IPS-20b (cell line): ENCODE results near the gene SAMD8.
"Not testable (repeated sequence)": the region's sequence is repeated elsewhere in the genome, so short reads cannot be mapped to it uniquely, and the experiment has no call there.

Source experiments
- H3K27ac ChIP-seq: one replicate; pipeline ENCODE4 v1.5.1; 2013; ENCODE audit warnings: low read length
- H3K27me3 ChIP-seq: 2 replicates; pipeline ENCODE4 v1.6.1; 2013; ENCODE audit warnings: mild to moderate bottlenecking, low read length, inconsistent platforms; ENCODE audit not compliant: insufficient read depth
- H3K36me3 ChIP-seq: 2 replicates; pipeline ENCODE4 v1.6.1; 2013; ENCODE audit warnings: low read depth, mild to moderate bottlenecking, inconsistent platforms, low read length, moderate library complexity; ENCODE audit not compliant: insufficient read depth
- H3K4me1 ChIP-seq: 2 replicates; pipeline ENCODE4 v1.6.1; 2013; ENCODE audit warnings: mild to moderate bottlenecking, control low read depth, inconsistent platforms, low read length, moderate library complexity; ENCODE audit not compliant: insufficient read depth
- H3K4me3 ChIP-seq: 2 replicates; pipeline ENCODE4 v1.5.1; 2013; ENCODE audit warnings: mild to moderate bottlenecking, low read length, inconsistent platforms
- H3K9ac ChIP-seq: 2 replicates; pipeline ENCODE4 v1.6.1; 2013; ENCODE audit warnings: low read depth, mild to moderate bottlenecking, inconsistent platforms, low read length, moderate library complexity
- H3K9me3 ChIP-seq: 2 replicates; pipeline ENCODE4 v1.6.1; 2013; ENCODE audit warnings: mild to moderate bottlenecking, low read depth, low read length, inconsistent platforms; ENCODE audit not compliant: insufficient read depth

Gene SAMD8

GRCh38 chr10:75110006-75110632 lies 1.3 kb upstream of the SAMD8 start:
- Histone ChIP-seq H3K27me3 (no peaks in the 10 kb centered on the region), H3K4me3 (peak overlapping the region; percentile 92; the same call in 1 of the 2 replicates), H3K9ac (peak overlapping the region; percentile 94; the same call in 1 of the 2 replicates), H3K27ac (no peak overlapping the region), H3K36me3 (no peaks in the 10 kb centered on the region), H3K9me3 (no peaks in the 10 kb centered on the region), H3K4me1 (peaks cover 10% of the 10 kb centered on the region; the same call in 1 of the 2 replicates)

- peaks cover 4% of the 10 kb centered on the region; the same call in 1 of the 2 replicates for H3K4me1 ChIP-seq
- peak overlapping the region; percentile 94 for H3K9ac ChIP-seq
- H3K27ac ChIP-seq: peak overlapping the region; percentile 76
- H3K4me3 ChIP-seq: peak overlapping the region; percentile 92
- H3K36me3 ChIP-seq: no peaks in the 10 kb centered on the region
- no peaks in the 10 kb centered on the region for H3K9me3 ChIP-seq
- H3K27me3 ChIP-seq: no peaks in the 10 kb centered on the region
Measured at GRCh38 chr10:75111907-75112679, 637 bp downstream of the SAMD8 start.

- Histone ChIP-seq H3K9me3 (no peaks in the 10 kb centered on the region), H3K27me3 (no peaks in the 10 kb centered on the region), H3K27ac (no peak overlapping the region), H3K9ac (no peak overlapping the region), H3K4me3 (no peak overlapping the region), H3K36me3 (no peaks in the 10 kb centered on the region), H3K4me1 (no peaks in the 10 kb centered on the region)
Measured at GRCh38 chr10:75115137-75115536, 3.7 kb downstream of the SAMD8 start.

DNA sequence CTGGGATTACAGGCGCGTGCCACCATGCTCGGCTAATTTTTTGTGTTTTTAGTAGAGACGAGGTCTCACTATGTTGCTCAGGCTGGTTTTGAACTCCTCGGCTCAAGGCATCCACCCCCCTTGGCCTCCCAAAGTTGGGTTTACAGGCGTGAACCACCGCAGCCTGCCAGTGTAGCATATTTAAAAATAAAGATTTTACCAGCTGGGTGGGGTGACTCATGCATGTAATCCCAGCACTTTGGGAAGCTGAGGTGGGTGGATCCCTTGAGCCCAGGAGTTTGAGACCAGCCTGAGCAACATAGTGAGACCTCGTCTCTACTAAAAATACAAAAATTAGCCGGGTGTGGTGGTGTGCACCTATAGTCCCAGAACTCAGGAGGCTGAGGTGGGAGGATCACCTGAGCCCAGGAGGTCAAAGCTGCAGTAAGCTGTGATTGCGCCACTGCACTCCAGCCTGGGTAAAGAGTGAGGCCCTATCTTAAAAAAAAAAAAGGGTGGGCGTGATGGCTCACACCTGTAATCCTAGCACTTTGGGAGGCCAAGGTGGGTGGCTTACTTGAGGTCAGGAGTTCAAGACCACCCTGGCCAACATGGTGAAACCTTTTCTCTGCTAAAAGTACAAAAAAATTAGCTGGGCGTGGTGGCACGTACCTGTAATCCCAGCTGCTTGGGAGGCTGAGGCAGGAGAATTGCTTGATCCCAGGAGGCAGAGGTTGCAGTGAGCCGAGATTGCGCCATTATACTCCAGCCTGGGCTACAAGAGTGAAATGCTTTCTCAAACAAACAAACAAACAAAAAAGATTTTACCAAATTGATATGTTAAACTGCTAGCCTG lies 5.7 kb downstream of the SAMD8 start:
- not testable (repeated sequence) for H3K27me3 ChIP-seq, H3K9me3 ChIP-seq, H3K4me3 ChIP-seq, H3K9ac ChIP-seq, H3K27ac ChIP-seq, H3K36me3 ChIP-seq, H3K4me1 ChIP-seq

GRCh38 chr10:75117995-75118394 lies 6.5 kb downstream of the SAMD8 start:
- Histone ChIP-seq H3K4me1 (0 out of 2 replicates have a peak, but pooled peaks cover 2% of the 10 kb centered on the region), H3K36me3 (no peaks in the 10 kb centered on the region), H3K9ac (no peak overlapping the region), H3K4me3 (no peak overlapping the region), H3K27me3 (no peaks in the 10 kb centered on the region), H3K27ac (no peak overlapping the region), H3K9me3 (no peaks in the 10 kb centered on the region)

DNA sequence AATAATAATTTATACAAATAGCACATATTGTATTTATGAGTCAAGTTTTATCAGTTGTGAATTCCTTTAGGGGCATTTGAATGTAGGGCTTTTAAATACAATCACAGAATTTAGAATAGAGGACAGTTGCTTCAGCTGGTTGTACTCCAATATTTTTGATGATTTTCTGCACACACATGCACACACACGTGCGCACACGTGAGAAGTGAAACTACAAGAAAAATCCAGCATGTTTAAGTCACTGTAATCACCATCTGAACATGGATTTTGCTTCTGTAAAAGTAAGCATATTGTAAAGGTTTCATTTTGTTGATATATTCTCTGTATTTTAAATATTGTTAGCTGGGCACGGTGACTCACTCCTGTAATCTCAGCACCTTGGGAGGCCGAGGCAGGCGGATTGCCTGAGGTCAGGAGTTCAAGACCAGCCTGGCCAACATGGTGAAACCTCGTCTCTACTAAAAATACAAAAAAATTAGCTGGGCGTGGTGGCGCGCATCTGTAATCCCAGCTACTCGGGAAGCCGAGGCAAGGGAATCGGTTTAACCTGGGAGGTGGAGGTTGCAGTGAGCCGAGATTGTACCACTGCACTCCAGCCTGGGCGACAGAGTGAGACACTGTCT lies 8.1 kb downstream of the SAMD8 start:
- H3K4me3 ChIP-seq, H3K27me3 ChIP-seq, H3K36me3 ChIP-seq, H3K9ac ChIP-seq, H3K9me3 ChIP-seq, H3K27ac ChIP-seq, H3K4me1 ChIP-seq: not testable (repeated sequence)

GRCh38 chr10:75121322-75121721 lies 9.9 kb downstream of the SAMD8 start:
- H3K4me1 ChIP-seq: 0 out of 2 replicates have a peak, but pooled peaks cover 2% of the 10 kb centered on the region
- H3K9ac ChIP-seq: no peak overlapping the region
- peaks cover 5% of the 10 kb centered on the region; the same call in 1 of the 2 replicates for H3K36me3 ChIP-seq
- H3K4me3 ChIP-seq: no peak overlapping the region
- H3K9me3 ChIP-seq: no peaks in the 10 kb centered on the region
- H3K27ac ChIP-seq: no peak overlapping the region
- no peaks in the 10 kb centered on the region for H3K27me3 ChIP-seq

DNA sequence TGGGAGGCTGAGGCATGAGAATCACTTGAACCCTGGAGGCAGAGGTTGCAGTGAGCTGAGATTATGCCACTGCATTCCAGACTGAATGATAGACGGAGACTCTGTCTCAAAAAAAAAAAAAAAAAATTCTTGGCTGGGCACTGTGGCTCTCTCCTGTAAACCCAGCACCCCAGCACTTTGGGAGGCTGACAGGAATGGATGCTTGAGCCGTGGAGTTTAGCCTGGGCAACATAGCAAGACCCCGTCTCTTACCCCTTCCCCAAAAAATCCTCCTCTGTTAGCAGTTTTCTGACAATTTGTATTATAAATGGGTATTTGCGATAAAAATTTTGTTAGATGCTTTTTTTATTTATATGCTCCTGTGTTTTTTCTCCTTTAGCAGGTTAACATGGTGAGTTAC lies 11.0 kb downstream of the SAMD8 start:
- Histone ChIP-seq H3K27me3 (no peaks in the 10 kb centered on the region), H3K36me3 (peaks cover 5% of the 10 kb centered on the region; the same call in 1 of the 2 replicates), H3K9ac (no peak overlapping the region), H3K9me3 (no peaks in the 10 kb centered on the region), H3K4me1 (peaks cover 7% of the 10 kb centered on the region; the same call in 1 of the 2 replicates), H3K27ac (no peak overlapping the region), H3K4me3 (no peak overlapping the region)

DNA sequence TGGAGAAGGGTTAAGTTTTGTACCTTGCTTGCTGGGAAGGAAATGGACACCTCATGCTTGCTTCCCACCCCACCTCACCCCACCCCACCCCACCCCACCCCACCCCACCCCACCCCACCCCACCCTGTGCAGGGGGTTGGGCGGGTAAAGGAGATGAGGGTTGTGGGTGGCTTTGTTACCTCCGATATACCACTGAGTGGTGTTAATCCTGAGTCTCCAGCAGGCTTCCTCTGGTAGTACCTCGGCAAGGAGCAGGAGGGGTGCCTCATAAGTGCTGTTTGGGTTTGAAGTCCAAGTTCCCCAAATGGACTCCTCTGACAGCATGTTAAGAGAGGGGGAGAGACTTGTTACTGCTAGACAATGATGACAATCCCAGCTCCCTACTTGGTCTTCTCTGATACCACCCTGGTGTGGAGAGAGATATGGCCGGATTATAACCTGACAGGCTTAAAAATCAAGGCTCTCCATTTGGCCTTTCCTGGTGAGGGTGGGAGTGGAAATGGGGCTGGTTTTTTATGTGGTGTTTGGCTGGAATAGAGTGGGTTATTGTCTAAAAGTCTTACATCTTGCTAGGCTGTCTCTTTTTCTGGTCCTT lies 11.7 kb downstream of the SAMD8 start:
- Histone ChIP-seq H3K27ac (no peak overlapping the region), H3K9me3 (no peaks in the 10 kb centered on the region), H3K36me3 (peaks cover 5% of the 10 kb centered on the region; the same call in 1 of the 2 replicates), H3K9ac (no peak overlapping the region), H3K4me3 (no peak overlapping the region), H3K4me1 (peaks cover 8% of the 10 kb centered on the region; the same call in 1 of the 2 replicates), H3K27me3 (no peaks in the 10 kb centered on the region)

- H3K4me1 ChIP-seq: peaks cover 6% of the 10 kb centered on the region; the same call in 1 of the 2 replicates
- no peaks in the 10 kb centered on the region for H3K27me3 ChIP-seq
- no peaks in the 10 kb centered on the region for H3K9me3 ChIP-seq
- no peak overlapping the region for H3K9ac ChIP-seq
- H3K36me3 ChIP-seq: peaks cover 5% of the 10 kb centered on the region; the same call in 1 of the 2 replicates
- H3K27ac ChIP-seq: no peak overlapping the region
- H3K4me3 ChIP-seq: no peak overlapping the region
Measured at GRCh38 chr10:75126277-75126676, 14.8 kb downstream of the SAMD8 start.

GRCh38 chr10:75127471-75127870 lies 16.0 kb downstream of the SAMD8 start:
- no peak overlapping the region for H3K4me3 ChIP-seq
- H3K4me1 ChIP-seq: peaks cover 6% of the 10 kb centered on the region; the same call in 1 of the 2 replicates
- no peak overlapping the region for H3K9ac ChIP-seq
- H3K36me3 ChIP-seq: peaks cover 5% of the 10 kb centered on the region; the same call in 1 of the 2 replicates
- H3K9me3 ChIP-seq: no peaks in the 10 kb centered on the region
- H3K27ac ChIP-seq: no peak overlapping the region
- H3K27me3 ChIP-seq: no peaks in the 10 kb centered on the region
